Measurements from ENCODE around the gene EID1.
"Not testable (repeated sequence)": the region's sequence is repeated elsewhere in the genome, so short reads cannot be mapped to it uniquely, and the experiment has no call there.

Gene EID1

DNA sequence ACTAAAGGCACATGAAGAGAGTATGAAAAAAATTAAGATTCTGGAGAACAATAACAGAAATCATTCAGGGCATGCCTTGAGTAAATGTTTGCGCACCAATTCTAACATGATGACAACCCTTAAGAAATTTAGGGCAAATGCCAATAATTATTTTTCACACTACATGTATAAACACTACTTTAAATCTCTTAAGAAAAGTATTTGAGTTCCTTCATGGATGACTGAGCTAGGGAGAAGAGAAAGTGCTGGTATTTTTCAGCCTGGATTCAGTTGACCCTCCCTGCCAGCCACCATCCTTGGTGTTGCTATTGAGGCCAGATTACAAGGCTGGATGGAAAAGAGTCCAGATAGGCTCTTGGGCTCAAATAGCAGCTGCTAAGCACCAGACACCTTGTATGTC lies 8.0 kb upstream of the EID1 start:
- no peak for DNase-seq (ENCODE audit: low spot score)

DNA sequence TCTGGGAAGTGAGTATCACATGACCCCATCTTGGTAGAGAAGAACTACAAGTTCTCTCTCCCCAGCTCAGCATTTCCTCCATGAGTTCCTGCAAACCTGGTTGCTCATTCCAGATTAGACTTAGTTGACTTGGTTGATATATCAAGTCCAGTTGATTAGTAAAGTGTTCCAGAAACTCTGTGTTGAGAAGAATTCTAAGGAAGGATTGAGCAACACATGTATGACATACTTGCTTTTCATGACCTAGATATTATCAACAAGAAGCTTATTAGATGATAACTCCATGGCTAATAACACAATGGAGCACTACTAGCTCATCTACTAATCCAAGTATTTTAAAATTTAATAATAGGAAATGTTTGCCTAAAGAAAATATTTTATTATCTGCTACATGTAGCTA lies 6.4 kb upstream of the EID1 start:
- no peak for DNase-seq (ENCODE audit: low spot score)

DNA sequence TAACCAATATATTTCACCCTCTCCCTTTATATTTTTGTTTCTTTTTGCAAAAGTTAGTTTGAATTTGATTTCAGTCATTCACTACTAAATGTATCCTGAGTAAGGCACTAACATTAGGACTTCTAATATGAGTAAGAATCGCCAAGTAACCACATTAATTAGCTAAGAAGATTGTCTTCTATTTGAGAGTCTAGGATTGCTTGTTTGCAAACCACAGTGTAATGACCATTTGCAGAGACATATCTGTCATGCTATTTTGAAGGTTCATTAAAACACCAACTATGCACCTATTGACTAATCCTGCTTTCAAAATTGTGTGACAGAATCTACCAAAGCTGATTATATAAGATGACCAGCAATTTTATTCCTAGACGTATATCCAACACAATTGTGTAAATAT lies 5.3 kb upstream of the EID1 start:
- no peak for DNase-seq (ENCODE audit: low spot score)

DNA sequence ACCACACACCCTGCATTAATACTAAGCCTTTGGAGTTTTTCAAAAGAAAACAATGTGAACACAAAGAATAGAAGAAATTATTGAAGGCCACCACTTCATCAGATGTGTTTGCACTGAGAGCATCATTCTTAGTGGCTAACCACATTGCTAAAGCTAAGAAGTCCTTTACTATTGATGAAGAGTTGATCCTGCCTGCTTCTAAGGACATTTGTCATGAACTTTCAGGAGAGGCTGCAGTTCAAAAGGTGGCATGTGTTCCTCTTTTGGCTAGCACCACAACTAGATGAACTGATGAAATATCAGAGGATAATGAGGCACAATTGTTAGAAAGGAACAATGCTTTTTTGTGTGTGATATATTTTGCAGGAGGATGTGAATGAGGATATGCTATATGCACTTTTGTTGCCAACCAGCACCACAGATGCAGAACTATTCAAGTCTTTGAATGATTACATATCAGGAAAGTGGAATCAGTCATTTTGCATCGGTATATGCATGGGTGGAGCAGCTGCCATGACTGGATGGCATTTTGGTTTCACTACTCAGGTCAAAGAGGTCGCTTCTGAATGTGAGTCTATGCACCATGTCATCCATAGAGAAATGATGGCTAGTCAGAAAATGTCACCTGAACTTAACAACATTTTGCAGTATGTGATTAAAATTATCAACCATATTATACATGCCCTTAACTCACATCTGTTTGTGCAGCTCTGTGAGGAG lies 2.5 kb upstream of the EID1 start:
- DNase-seq (ENCODE audit: low spot score) = no peak

DNA sequence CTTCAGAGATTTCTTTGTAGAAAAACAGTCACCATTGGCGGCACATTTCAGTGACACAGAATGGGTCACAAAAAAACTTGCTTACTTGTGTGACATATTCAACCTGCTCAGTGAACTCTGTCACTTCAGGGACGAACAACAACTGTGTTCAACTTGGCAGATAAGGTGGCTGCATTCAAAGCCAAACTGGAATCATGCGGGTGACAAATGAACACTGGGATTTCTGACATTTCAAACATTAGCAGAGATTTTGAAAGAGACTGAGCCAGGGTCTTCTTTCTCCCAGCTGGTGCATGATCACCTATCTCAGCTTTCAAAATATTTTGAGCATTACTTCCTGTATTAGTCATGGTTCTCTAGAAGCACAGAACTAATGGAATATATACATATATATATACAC lies 1.9 kb upstream of the EID1 start:
- DNase-seq (ENCODE audit: low spot score) = no peak

DNA sequence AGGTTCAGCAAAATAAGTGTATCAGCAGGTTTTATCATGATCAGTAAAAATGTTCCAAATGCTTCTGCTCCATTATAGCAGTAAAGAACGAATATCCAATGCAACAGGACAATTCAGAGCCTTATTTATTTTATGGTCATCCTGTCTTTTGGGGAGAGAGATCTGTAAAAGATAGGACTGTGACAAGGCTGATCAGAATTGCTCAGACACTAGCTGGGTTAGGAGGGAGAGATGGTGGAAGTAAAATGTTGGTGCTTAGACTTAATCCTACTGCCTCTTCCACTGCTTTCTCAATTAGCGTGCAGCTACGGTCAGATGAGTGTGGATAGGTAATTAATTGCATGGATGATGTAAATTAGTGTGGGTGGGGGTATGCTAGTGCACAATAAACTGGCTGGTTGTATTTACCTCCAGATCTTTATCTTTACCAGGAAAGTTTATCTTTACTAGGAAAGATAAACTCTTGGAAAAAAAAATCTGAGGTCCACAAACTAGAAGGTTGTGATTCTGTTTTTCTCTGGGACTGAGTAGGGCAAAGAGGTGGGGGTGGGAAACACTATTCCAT lies 2.2 kb downstream of the EID1 start:
- DNase-seq (ENCODE audit: low spot score) = no peak

DNA sequence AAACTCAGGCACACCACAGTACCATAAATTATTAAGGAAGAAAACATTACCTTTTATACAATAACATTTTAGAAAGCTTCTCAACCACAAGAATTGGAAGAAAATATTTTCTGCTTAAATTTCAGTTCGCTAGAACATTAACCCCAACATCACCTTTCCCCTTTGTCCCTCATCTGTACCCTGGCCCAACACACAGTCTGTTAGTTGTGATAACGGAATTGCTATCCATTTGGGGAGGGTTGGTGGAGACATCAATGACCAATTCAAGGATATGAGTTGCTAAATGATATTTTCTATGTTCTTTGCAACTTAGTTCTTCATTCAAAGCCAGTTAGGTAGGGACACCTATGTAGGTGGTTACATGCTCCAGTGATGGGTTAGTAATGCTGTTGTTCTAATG lies 5.8 kb downstream of the EID1 start:
- no peak for DNase-seq (ENCODE audit: low spot score)

DNA sequence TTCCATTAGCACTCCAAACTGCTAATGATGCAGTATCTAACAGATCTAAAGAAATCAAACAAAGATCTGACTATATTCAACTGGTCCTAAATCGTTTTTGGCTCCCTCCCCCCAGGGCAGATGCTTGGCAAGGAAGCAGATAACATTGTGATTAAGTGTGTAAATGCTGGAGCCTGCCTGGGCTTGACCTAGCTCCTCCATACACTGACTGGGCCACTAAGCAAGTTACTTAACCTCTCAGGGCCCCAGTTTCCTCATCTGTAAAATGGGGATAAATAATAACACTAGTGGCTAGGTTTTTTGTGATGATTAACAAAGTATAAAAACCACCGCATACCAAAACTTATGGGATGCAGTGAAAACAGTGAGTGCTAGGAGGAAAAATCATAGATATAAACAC lies 9.2 kb downstream of the EID1 start:
- DNase-seq (ENCODE audit: low spot score) = no peak

DNA sequence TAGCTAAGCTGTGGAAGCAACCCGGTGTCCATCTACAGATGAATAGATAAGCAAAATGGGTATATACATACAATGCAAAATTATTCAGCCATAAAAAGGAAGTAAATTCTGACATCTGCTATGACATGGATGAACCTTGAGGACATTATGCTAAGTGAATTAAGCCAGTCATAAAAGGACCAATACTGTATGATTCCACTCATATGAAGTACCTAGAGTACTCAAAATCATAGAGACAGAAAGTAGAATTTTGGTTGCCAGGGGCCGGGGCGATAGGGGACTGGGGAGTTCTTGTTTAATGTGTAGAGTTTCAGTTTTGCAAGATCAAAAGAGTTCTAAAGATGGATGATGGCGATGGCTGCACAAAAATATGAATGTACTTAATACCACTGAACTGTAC lies 10.3 kb downstream of the EID1 start:
- no peak for DNase-seq (ENCODE audit: low spot score)

DNA sequence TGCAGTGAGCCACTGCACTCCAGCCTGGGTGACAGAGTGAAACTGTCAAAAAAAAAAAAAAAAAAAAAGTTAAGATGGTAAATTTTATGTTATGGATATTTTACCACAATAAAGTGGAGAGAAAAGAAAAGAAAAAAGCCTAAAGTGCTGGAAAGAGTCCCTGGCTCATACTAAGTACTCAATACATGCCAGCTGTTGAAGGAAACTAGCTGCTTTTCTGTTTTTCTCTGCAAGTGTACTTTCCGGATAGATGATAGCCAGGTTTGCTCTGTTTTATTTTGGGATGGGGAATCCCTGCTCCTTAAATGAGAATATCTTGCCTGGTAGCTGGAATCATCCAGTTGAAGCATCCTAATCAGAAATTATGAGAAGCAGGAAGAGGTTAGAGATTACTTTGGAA lies 10.9 kb downstream of the EID1 start:
- DNase-seq (ENCODE audit: low spot score) = no peak

DNA sequence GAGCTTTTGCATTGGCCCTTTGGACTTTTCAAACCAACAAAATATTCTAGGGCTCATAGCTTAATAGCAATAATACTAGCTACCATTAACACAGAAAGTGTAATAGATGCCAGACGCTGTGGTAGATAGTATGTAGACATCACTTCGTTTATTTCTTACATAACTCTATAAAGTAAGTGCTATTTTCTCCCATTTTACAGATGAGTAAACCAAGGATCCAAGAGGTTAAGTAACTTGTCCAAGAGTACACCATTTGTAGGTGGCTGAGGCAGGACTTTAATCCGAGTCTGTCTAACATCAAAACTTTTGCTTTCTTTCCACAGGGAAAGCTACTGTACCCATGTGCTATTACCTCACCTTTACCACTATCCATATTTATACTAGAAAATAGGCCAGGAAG lies 12.0 kb downstream of the EID1 start:
- no peak for DNase-seq (ENCODE audit: low spot score)

DNA sequence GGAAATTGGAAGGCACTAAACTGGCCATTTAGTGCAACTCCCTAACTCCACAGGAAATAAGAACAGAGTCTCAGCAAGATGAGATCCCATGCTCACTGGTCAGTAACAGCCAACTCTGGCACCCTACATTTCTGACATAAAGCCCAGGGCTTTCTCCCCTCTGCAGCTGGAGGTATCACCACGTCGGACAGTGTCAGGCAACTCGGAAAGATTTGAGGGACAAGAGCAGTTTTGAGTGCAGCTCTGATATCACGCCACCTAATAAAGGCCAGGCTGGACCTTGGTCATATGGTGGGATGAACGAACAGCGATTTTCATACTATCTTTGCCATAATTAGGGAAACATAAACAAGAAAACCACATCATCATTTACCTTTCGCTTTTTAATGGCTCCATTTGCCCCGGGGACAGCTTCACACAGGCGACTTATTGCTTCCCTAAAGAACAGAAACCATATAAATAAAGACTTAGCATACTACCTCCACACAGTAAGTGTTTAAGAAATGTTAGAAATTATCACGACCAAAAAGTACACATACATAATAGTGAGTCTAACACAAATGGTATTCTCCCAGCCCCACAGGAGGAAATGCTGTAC lies 12.5 kb downstream of the EID1 start:
- no peak for DNase-seq (ENCODE audit: low spot score)

DNA sequence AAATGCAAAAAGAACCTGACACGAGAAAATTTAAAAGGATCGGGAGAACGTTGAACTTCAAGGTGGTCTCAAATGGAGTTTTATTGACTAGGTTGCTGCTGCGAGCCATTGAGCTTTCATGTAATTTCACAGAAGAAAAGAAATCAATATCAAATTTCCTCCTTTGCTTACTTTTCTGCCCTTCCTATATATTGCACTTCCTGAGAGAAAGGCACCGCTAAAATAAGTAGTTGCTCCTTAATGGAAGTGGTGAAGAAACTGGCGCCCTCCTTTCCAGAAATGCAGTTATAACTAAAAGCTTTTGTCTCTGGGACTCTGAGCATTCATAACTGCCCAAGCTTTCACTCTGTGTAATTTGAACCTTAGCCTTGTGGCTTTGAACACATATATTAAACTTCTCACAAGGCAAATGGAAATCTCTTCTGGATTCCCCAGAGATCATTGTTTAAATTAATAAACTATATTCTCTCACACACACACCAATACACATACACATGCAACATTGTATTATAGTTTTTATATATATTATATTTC lies 13.4 kb downstream of the EID1 start:
- no peak for DNase-seq (ENCODE audit: low spot score)

DNA sequence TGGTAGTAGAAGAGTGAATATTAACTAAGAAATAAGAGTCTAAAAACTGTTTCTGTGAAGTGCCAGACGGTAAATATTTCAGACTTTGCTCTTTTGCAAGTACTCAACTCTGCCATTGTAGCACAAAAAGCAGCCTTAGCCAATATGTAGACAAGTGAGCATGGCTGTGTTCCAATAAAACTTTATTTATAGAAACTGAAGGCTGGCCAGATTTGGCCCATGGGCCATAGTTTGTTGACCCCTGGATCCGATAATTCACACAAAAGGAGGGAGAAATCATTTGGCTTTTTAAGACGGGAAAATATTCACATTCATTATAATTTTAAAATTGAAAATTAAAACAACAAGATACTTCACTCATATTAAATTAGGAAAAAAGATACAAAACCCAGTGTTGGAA lies 15.4 kb downstream of the EID1 start:
- DNase-seq (ENCODE audit: low spot score) = no peak

DNA sequence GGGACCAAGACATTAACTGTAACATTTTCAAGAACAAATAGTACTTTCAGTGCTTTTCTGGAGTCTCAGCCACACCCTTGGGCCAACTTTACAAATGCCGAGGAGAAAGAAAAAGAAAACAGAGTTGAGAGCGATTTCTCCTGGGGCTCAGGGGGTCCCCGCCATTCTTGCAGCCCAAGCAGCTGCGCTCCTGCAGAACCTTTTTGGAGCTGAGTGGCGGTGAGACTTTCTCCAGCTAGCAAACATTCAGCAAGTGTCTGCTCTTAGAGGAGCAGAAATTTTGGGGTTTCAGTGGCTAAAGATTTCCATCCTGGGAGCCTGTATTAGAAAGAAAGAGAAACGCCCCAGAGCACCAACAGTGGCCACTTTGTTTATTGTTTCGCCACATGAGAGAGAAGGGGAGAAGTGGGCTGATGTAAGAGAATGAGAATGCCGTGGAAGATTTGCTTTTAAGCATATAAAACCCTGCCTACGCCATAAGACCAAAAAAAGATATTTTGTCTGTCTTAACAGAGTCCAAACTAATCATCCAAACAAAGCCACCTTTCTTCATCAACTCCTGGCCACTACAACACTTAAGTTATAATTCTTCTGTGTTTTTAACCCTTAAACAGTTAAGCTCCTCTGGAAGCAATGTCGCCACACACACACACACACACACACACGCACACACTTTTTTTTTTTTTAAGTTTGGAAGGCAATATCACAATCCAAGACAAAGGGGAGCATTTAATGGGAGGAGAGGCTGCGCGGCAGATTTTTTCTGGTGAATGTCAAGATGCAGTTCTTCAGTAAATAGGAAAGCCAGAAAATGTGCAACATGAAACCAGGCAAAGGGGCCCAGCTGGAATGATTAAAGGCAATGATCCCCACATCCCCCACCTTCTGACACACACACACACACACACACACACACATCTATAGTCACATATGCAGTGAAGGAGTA lies 19.2 kb downstream of the EID1 start:
- no peak for DNase-seq (ENCODE audit: low spot score)

DNA sequence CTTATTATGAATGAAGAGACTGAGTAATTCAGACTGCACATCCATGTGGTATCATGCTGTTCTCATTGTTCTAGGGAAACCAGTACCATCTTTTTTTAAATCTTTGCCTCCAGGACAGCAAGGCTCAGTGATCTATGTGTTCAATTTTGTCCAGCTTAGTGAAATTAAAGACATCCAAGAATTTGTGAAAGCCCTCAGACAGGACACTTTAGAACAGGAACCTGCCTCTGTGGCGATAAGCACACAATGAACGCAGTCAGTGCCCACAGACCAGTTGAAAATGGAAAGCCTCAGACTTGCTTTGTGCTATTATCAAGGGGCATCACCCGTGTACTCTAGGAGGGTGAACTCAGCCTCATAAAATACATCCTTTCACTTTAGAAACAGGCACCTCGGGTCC lies 20.1 kb downstream of the EID1 start:
- no peak for DNase-seq (ENCODE audit: low spot score)

DNA sequence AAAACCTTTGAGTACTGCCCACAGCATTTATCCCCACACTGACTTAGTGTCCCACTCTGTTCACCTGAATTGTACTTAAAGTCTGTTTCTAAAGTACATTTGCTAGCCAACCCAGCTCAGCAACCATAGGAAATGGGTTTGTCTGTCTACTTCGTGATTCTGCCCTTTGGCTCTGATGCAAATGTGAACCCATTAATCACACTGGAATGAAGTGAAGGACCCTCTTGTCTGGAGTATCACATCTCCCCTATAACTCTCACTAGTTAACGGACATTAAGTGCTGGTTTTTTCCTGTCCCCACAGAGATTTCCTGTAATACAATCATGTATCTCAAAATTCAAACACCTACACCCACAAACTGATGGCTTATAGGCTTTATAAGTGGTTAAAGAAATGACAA lies 20.5 kb downstream of the EID1 start:
- DNase-seq (ENCODE audit: low spot score) = no peak

DNA sequence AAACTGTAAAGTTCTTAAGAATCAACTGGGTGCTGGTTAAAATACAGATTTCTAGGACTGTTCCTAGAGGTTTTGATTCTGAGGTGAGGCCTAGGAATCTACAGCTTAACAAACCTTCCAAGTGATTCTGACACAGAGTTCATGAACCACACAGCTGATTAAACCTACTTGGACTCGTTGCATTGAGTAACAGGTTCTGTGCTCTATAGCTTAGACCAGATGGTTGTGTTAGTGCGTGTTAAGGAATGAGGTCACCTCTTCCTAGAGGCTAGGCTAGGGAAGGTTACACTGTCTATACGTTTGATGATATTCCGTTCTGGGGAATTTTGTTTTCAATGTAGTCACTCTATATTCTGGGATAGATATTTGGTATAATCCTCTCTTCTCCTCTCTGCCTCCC lies 21.9 kb downstream of the EID1 start:
- DNase-seq (ENCODE audit: low spot score) = no peak

DNA sequence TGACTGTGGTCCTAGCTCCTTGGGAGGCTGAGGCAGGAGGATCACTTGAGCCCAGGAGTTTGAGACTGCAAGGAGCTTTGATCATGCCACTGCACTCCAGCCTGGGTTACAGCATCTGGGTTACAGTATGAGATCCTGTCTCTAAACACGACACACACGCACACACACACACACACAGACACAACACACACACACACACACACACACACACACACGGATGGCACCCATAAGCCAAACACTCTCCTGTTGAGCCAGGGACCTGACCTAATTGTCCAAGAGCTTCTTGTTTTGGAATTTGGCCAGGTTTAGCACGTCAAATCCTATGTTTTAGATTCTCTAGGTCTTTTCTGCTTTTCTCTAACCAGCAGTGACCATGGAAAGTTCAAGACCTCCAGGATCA lies 26.8 kb downstream of the EID1 start:
- DNase-seq (ENCODE audit: low spot score) = no peak

DNA sequence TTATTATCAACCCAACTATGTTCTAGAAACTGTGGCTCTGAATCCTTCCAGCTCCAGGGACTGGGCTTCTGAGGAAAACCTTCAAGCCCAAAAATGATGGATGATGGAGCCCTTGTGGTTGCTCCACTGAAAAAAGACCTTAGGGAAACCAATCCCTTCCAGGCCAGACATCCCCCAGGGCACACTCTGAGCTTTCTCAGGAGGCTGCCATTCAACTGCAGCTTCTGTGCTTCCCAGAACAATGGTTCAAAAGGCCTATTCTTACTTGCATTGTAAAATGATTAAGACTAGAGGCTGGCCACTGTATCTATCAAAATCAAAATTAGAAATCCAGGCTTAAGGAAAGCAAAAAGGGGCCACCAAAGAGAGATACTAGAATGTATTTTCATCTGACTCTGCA lies 27.3 kb downstream of the EID1 start:
- DNase-seq (ENCODE audit: low spot score) = no peak

DNA sequence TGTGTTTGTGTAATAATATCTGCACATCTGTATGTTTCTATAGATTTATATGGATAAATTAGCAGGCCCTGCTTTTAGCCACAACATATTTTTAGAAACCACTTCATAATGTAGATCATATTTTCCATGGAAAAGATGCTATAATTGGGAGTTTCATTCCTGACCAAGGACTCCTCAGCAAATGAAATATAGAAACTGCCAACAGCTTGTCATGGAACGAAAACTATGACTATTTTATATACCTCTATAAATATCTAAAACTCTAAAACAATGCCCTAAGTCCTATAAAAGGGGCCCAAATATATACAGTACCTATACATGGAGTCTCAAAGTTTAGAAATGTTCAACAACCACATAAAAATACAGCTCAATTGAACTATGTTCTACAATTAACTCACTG lies 27.9 kb downstream of the EID1 start:
- no peak for DNase-seq (ENCODE audit: low spot score)

DNA sequence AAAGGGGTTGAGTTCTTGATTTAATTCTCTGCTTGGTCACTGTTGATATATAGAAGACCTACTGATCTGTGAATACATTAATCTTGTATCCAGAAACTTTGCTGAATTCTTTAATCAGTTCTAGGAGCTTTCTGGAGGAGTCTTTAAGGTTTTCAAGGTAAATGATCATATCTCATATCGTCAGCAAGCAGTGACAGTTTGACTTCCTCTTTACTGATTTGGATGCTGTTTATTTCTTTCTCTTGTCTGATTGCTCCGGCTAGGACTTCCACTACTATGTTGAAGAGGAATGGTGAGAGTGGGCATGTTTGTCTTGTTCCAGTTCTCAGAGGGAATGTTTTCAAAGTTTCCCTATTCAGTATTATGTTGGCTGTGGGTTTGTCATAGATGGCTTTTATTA lies 31.4 kb downstream of the EID1 start:
- not testable (repeated sequence) for DNase-seq (ENCODE audit: low spot score)

DNA sequence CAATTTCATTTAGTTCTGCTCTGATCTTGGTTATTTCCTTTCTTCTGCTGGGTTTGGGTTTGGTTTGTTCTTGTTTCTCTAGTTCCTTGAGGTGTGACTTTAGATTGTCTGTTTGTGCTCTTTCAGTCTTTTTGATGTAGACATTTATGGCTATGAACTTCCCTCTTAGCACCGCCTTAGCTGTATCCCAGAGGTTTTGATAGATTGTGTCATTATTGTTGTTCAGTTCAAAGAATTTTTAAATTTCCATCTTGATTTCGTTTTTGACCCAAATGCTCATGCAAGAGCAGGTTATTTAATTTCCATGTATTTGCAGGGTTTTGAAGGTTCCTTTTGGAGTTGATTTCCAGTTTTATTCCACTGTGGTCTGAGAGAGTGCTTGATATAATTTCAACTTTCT lies 32.6 kb downstream of the EID1 start:
- DNase-seq (ENCODE audit: low spot score) = not testable (repeated sequence)

Data from germinal center (tissue), 1 donor.